A549 (cell line): ENCODE data around the gene DCAF11. TPM values are rescaled to one million over a fixed set of nuclear protein-coding genes. Genes with fewer than 3 reads are reported as not detected.

Experiments used
- ATAC-seq, 2 experiments: fragments of 200-7000 bp in 1 of 2; fragments of >200 bp in 1 of 2; cut with Nextera tagmentation in 1 of 2; cut with Tn5 transposase in 1 of 2; 3 replicates each; pipeline versions ENCODE4 v1.8.0 to v1.9.1; 2018 to 2020; ENCODE audit warnings: mild to moderate bottlenecking in 1 of 2, moderate library complexity in 1 of 2
- CTCF ChIA-PET: fragments of 300-600 bp; sonication (Branson Sonifier 250); formaldehyde crosslinking; extraction: SDS; loops from one replicate; lab custom pipeline; 2021; ENCODE audit warnings: antibody characterized with exemption, inconsistent platforms; lab: Yijun Ruan, JAX
- POLR2A ChIA-PET: fragments of 350-600 bp; formaldehyde crosslinking; extraction: SDS; loops from one replicate; lab custom pipeline; 2021; ENCODE audit warnings: antibody characterized with exemption, inconsistent platforms; lab: Yijun Ruan, JAX
- DNase-seq, 2 experiments: peaks; one replicate each; pipeline versions ENCODE4 v3.0.0 to v3.0.0-alpha.2; 2011 to 2016; ENCODE audit warnings: low read depth in 1 of 2, low spot score in 1 of 2
- FAIRE-seq: peaks from 2 replicates; lab custom pipeline; 2011; peaks lifted over from hg19 to GRCh38; lab: Jason Lieb, UNC
- H3K27ac ChIP-seq, 2 experiments: fragments of >200 bp; sonication (Bioruptor Twin); formaldehyde crosslinking; 3 replicates each; pipeline ENCODE4 v1.5.1; 2016 to 2017
- H3K4me1 ChIP-seq: fragments of >200 bp; sonication (Bioruptor Twin); formaldehyde crosslinking; 3 replicates; pipeline ENCODE4 v1.6.1; 2016
- H3K4me2 ChIP-seq: fragments of >200 bp; sonication (Bioruptor Twin); formaldehyde crosslinking; 3 replicates; pipeline ENCODE4 v1.6.1; 2016
- H3K4me3 ChIP-seq: fragments of >200 bp; sonication (Bioruptor Twin); formaldehyde crosslinking; 3 replicates; pipeline ENCODE4 v1.5.1; 2016
- H3K9me3 ChIP-seq: fragments of >200 bp; sonication (Bioruptor Twin); formaldehyde crosslinking; 3 replicates; pipeline ENCODE4 v1.6.1; 2016
- CBX2 ChIP-seq: fragments of 200-600 bp; sonication (generic); IDR thresholded peaks from 2 replicates; pipeline ENCODE4 v1.6.1; 2016; ENCODE audit warnings: low read depth, mild to moderate bottlenecking, borderline replicate concordance
- CBX8 ChIP-seq: fragments of 200-600 bp; sonication (generic); IDR thresholded peaks from 2 replicates; pipeline ENCODE4 v1.6.1; 2016
- CEBPB ChIP-seq, 2 experiments: fragments of >200 bp in 1 of 2; sonication (Bioruptor Twin) in 1 of 2; formaldehyde crosslinking in 1 of 2; IDR thresholded peaks; 2 replicates each; pipeline ENCODE4 v1.6.1; 2012 to 2016
- CHD2 ChIP-seq: fragments of 150-350 bp; IDR thresholded peaks from 2 replicates; pipeline ENCODE4 v1.6.1; 2014; ENCODE audit warnings: low read length; ENCODE audit not compliant: partially characterized antibody
- CTCF ChIP-seq: fragments of >200 bp; sonication (Bioruptor Twin); formaldehyde crosslinking; IDR thresholded peaks from 3 replicates; pipeline ENCODE4 v1.5.1; 2016
- EP300 ChIP-seq, 2 experiments: fragments of >200 bp; sonication (Bioruptor Twin); formaldehyde crosslinking; IDR thresholded peaks; 2 replicates in 1 of 2; 3 replicates in 1 of 2; pipeline ENCODE4 v1.6.1; 2016 to 2017
- ESRRA ChIP-seq: fragments of 150-350 bp; IDR thresholded peaks from 2 replicates; pipeline ENCODE4 v1.6.1; 2014; ENCODE audit warnings: mild to moderate bottlenecking, low read length, borderline replicate concordance
- GATA3 ChIP-seq: IDR thresholded peaks from 2 replicates; pipeline ENCODE4 v1.6.1; 2012; ENCODE audit warnings: borderline replicate concordance
- HES2 ChIP-seq: fragments of >200 bp; sonication (Bioruptor Twin); formaldehyde crosslinking; IDR thresholded peaks from 2 replicates; pipeline ENCODE4 v1.6.1; 2016
- HOXB13 ChIP-seq: fragments of 250-450 bp; sonication (Bioruptor Pico); IDR thresholded peaks from 2 replicates; pipeline ENCODE4 v1.5.0; 2020; ENCODE audit warnings: low read depth, mild to moderate bottlenecking, moderate library complexity
- HOXB5 ChIP-seq: fragments of 250-450 bp; sonication (Bioruptor Pico); IDR thresholded peaks from 2 replicates; pipeline ENCODE4 v1.5.0; 2020; ENCODE audit warnings: mild to moderate bottlenecking, moderate library complexity
- JUNB ChIP-seq: fragments of >200 bp; sonication (Bioruptor Twin); formaldehyde crosslinking; IDR thresholded peaks from 2 replicates; pipeline ENCODE4 v1.6.1; 2016
- KDM1A ChIP-seq: fragments of 200-600 bp; sonication (generic); IDR thresholded peaks from 2 replicates; pipeline ENCODE4 v1.6.1; 2016; ENCODE audit warnings: low read depth, mild to moderate bottlenecking
- MAFK ChIP-seq: fragments of 450-650 bp; IDR thresholded peaks from 2 replicates; pipeline ENCODE4 v1.6.1; 2014; ENCODE audit not compliant: partially characterized antibody
- NFE2L2 ChIP-seq: fragments of 150-350 bp; conservative IDR thresholded peaks from 2 replicates; pipeline ENCODE4 v1.6.1; 2014; ENCODE audit warnings: low read length
- PHF8 ChIP-seq: fragments of 200-600 bp; sonication (generic); IDR thresholded peaks from 2 replicates; pipeline ENCODE4 v1.6.1; 2016; ENCODE audit warnings: low read depth, mild to moderate bottlenecking, antibody characterized with exemption, moderate library complexity, borderline replicate concordance
- POLR2AphosphoS2 ChIP-seq: conservative IDR thresholded peaks from 2 replicates; pipeline ENCODE4 v1.6.1; 2012; ENCODE audit warnings: low read length, improper control_type of control experiment, inconsistent platforms
- RAD21 ChIP-seq, 2 experiments: fragments of >200 bp in 1 of 2; sonication (Bioruptor Twin) in 1 of 2; formaldehyde crosslinking in 1 of 2; IDR thresholded peaks in 1 of 2; conservative IDR thresholded peaks in 1 of 2; 2 replicates in 1 of 2; 3 replicates in 1 of 2; pipeline ENCODE4 v1.6.1; 2012 to 2018; ENCODE audit warnings: inconsistent platforms in 1 of 2
- RNF2 ChIP-seq: fragments of 200-600 bp; sonication (generic); IDR thresholded peaks from 2 replicates; pipeline ENCODE4 v1.6.1; 2016; ENCODE audit warnings: low read depth, mild to moderate bottlenecking, antibody characterized with exemption, moderate library complexity, borderline replicate concordance
- SREBF2 ChIP-seq: fragments of 450-650 bp; IDR thresholded peaks from 2 replicates; pipeline ENCODE4 v1.6.1; 2014; ENCODE audit warnings: mild to moderate bottlenecking, moderate library complexity
- TP53 ChIP-seq: fragments of 250-450 bp; sonication (Bioruptor Pico); IDR thresholded peaks from 2 replicates; pipeline ENCODE4 v1.5.0; 2021; ENCODE audit warnings: mild to moderate bottlenecking, moderate library complexity
- WGBS: methylation state at CpG from one replicate; pipeline ENCODE4 v1.1.6; 2017; ENCODE audit errors: missing lambda C conversion rate; 5-methylcytosine and 5-hydroxymethylcytosine counted together
- polyA plus RNA-seq, 4 experiments: library from polyadenylated mRNA; depleted of rRNA in 3 of 4; stranded (reverse); fragments of >200 nt; fragmentation: RNase III in 1 of 4; extraction: RNeasy Plus Mini Kit Qiagen cat#74134 plus additional on column Dnase treatment in 1 of 4; gene quantifications; 2 replicates in 3 of 4; 3 replicates in 1 of 4; pipeline ENCODE4 v1.2.3, GENCODE V29; 2011 to 2017
- TF ChIP-seq, protein P1 (sequence below): fragments of 250-450 bp; sonication (Bioruptor Pico); IDR thresholded peaks from 2 replicates; pipeline ENCODE4 v1.5.0; 2021; ENCODE audit warnings: mild to moderate bottlenecking, moderate library complexity, borderline replicate concordance
- TF ChIP-seq, protein P2 (sequence below): fragments of >200 bp; sonication (Bioruptor Twin); formaldehyde crosslinking; IDR thresholded peaks from 3 replicates; pipeline ENCODE4 v1.6.1; 2016

Gene DCAF11
- polyA plus RNA-seq, 2 of the 4 experiments (the other 2 are of a cell fraction): 27.9 to 30.7 TPM

GRCh38 chr14:24066496-24067132 lies 48.0 kb upstream of the DCAF11 start:
- Histone ChIP-seq H3K27ac (no peak overlapping the region), H3K4me1 (no peaks in the 10 kb centered on the region), H3K9me3 (no peaks in the 10 kb centered on the region), H3K4me3 (no peak overlapping the region), H3K4me2 (no peak overlapping the region)
- WGBS: 68% methylated on average over 8 of the region's 8 CpGs
- ATAC-seq (no peak), FAIRE-seq (no peak), DNase-seq (no peak)
- POLR2A ChIA-PET: no interaction called here
- CTCF ChIA-PET: interaction anchor here (1.0 to 15.8 kb wide), 5 partner anchors 8 to 365 kb away, joined by 3 to 405 read pairs (median 101); partner anchors contain the start of gene PCK2
- no peak for TF ChIP-seq CEBPB (IDR thresholded peaks at IDR 0.05)
- TF ChIP-seq, protein P1, sequence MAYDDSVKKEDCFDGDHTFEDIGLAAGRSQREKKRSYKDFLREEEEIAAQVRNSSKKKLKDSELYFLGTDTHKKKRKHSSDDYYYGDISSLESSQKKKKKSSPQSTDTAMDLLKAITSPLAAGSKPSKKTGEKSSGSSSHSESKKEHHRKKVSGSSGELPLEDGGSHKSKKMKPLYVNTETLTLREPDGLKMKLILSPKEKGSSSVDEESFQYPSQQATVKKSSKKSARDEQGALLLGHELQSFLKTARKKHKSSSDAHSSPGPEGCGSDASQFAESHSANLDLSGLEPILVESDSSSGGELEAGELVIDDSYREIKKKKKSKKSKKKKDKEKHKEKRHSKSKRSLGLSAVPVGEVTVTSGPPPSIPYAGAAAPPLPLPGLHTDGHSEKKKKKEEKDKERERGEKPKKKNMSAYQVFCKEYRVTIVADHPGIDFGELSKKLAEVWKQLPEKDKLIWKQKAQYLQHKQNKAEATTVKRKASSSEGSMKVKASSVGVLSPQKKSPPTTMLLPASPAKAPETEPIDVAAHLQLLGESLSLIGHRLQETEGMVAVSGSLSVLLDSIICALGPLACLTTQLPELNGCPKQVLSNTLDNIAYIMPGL: no peak
- TF ChIP-seq CBX2: no peak

- TF ChIP-seq HES2 (no peak), POLR2AphosphoS2 (no peak), GATA3 (no peak), HOXB13 (no peak)
- ChIA-PET CTCF (interaction anchor here (1.0 to 15.8 kb wide), 6 partner anchors 8 to 364 kb away, joined by 3 to 405 read pairs (median 54); partner anchors contain the start of genes IRF9 and PCK2), POLR2A (no interaction called here)
- FAIRE-seq (no peak), ATAC-seq (no peak), DNase-seq (no peak)
- Histone ChIP-seq H3K9me3 (no peaks in the 10 kb centered on the region), H3K4me1 (no peaks in the 10 kb centered on the region), H3K4me2 (no peak overlapping the region), H3K4me3 (no peak overlapping the region), H3K27ac (no peak overlapping the region)
- WGBS: 85% methylated on average over 12 of the region's 12 CpGs
Measured at GRCh38 chr14:24067133-24068082, 47.2 kb upstream of the DCAF11 start.

- TF ChIP-seq, protein P2, sequence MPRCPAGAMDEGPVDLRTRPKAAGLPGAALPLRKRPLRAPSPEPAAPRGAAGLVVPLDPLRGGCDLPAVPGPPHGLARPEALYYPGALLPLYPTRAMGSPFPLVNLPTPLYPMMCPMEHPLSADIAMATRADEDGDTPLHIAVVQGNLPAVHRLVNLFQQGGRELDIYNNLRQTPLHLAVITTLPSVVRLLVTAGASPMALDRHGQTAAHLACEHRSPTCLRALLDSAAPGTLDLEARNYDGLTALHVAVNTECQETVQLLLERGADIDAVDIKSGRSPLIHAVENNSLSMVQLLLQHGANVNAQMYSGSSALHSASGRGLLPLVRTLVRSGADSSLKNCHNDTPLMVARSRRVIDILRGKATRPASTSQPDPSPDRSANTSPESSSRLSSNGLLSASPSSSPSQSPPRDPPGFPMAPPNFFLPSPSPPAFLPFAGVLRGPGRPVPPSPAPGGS: no peak
- TF ChIP-seq SREBF2 (no peak), EP300 (IDR thresholded peaks at IDR 0.05) (no peak), JUNB (no peak), KDM1A (no peak)
- TF ChIP-seq, all 56 proteins: peak for 0
- Histone ChIP-seq H3K27ac (no peak overlapping the region), H3K9me3 (no peaks in the 10 kb centered on the region), H3K4me2 (no peak overlapping the region), H3K4me3 (no peak overlapping the region), H3K4me1 (no peaks in the 10 kb centered on the region)
- CTCF ChIA-PET: interaction anchor here (0.6 to 15.8 kb wide), 8 partner anchors 10 to 296 kb away, joined by 3 to 244 read pairs (median 4); partner anchors contain the start of gene IRF9
- no peak for ATAC-seq
- DNase-seq: no peak
- POLR2A ChIA-PET: no interaction called here
- FAIRE-seq: no peak
- 52% methylated on average over 6 of the region's 10 CpGs for WGBS
Measured at GRCh38 chr14:24068711-24069410, 45.7 kb upstream of the DCAF11 start.

GRCh38 chr14:24069411-24069735 lies 45.2 kb upstream of the DCAF11 start:
- Histone ChIP-seq H3K4me1 (no peaks in the 10 kb centered on the region), H3K9me3 (no peaks in the 10 kb centered on the region), H3K27ac (no peak overlapping the region), H3K4me2 (no peak overlapping the region), H3K4me3 (no peak overlapping the region)
- FAIRE-seq (no peak), DNase-seq (no peak), ATAC-seq (no peak)
- CTCF ChIA-PET: interaction anchor here (0.6 to 11.2 kb wide), 5 partner anchors 10 to 296 kb away, joined by 3 to 101 read pairs (median 3); no protein-coding TSS in a partner anchor
- POLR2A ChIA-PET: no interaction called here
- 64% methylated on average over 6 of the region's 6 CpGs for WGBS
- no peak for TF ChIP-seq PHF8
- no peak for TF ChIP-seq MAFK
- no peak for TF ChIP-seq KDM1A
- TF ChIP-seq NFE2L2: no peak
- no peak for TF ChIP-seq CTCF
- no peak for TF ChIP-seq CBX8
- TF ChIP-seq ESRRA: no peak
- TF ChIP-seq RAD21 (conservative IDR thresholded peaks at IDR 0.05 in 1 of 2, IDR thresholded peaks at IDR 0.05 in 1 of 2): no peak
- no peak for TF ChIP-seq TP53 (CRISPR knock-in tag)
- no peak for TF ChIP-seq RNF2
- no peak for TF ChIP-seq HOXB5 (CRISPR knock-in tag)
- TF ChIP-seq CHD2: no peak
